ENCODE measurements around the gene ENOX1.
"Not testable (repeated sequence)": the region's sequence is repeated elsewhere in the genome, so short reads cannot be mapped to it uniquely, and the experiment has no call there.

Gene ENOX1

DNA sequence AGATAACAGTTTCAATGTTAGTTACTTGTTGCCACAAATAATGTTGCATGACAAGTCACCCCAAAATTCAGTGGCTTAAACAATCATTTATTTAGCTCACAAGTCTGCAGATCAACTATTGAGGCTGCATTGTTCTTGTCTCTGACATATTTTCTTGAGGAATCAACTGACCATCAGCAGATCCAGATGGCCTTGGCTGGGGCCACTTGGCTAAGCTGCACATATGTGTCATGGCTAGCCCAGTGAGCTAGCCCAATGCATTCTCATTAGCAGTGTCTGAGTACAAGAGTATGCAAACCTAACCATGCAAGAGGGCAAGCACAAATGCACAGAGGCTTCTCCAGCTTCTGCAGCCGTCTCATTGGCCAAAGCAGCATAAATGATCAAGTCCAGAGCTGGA is 583.0 kb downstream of the ENOX1 start:
- no peak for DNase-seq (ENCODE audit: low read depth)

DNA sequence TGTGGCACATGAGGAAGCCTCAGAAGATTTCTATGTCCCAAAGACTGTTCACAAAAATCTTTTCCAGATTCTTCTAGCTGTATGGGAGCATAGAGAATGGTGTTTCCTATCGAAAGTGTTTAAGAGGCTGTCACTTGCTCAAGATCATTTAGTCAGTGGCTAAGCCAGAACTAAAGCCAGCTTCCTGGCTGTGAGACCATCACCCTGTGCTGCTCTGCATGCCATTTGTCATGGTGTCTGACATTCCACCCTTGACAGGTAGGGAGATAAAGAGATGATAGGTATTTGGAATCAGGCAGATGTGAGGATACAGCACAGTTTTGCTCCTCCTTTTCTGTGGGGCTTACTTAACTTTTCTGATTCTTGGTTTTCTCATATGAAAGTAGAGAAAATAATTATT is 586.0 kb downstream of the ENOX1 start:
- no peak for DNase-seq (ENCODE audit: low read depth)

DNA sequence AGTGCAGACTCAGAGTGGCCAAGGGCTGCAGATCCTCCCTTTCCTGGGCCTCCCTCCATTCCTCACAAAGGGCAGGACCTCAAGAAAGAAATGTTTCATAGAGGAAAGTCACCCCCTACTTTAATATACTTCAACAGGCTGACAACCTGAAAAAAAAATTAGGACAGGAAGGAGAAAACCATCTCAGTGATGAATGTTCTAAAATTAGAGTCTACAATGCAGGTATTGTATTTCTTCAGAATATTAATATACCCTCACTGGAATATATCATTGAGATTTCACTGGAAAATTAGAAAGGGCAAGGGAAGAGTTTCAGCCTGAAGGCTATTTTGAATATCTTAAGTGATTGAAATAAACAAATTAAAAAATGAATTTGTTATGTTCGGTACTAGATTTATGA is 586.5 kb downstream of the ENOX1 start:
- no peak for DNase-seq (ENCODE audit: low read depth)

DNA sequence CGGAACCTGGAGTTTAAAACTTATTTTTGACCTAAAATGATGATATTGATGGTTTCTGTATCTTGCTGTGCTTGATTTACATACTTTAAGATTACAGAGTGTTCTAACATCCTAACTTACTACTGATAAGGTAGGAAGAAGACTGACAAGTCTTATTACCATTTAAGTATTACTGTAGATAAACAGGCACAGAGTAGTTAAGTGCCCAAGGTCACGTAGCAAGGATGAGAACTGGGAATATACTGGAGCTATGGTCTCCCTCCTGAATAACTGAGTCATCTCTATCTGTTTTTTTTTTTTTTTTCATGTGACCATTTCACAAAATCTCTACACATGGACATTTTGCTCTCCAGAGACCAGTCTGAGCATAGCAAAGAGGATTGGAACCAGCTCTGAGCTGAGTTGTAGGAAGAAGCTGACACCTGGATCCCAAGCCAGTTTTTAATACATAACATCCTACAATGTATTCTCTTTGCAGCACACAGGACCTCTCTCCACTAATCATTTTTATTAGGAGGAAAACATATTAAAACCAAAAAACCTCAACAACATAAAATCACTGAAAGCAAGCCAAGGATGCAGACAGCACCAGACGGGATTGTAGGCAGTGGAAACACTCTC is 589.9 kb downstream of the ENOX1 start:
- DNase-seq (ENCODE audit: low read depth) = no peak

- no peak for DNase-seq (ENCODE audit: low read depth)
Measured at GRCh38 chr13:43196086-43196621, 590.6 kb downstream of the ENOX1 start.

DNA sequence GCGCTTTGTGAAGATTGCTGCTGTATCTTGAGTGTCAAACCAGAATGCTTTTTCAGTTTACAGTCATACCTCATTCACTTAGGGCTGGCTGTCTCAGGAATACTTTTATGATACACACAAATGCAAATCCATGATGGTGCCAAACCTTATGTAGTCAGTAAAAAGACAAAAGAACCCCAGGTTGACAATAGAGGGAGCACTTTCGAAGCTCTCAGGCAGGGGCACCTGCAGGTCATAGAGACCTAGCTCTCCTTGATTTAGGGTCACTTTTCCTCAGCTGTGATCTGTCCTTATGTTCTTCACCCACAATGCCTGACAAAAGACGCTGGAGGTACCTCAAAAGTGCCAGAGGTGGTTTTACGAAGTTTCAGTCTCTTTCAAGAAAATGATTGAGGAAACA is 591.2 kb downstream of the ENOX1 start:
- DNase-seq (ENCODE audit: low read depth) = no peak

- no peak for DNase-seq (ENCODE audit: low read depth)
Measured at GRCh38 chr13:43195112-43195511, 591.7 kb downstream of the ENOX1 start.

DNA sequence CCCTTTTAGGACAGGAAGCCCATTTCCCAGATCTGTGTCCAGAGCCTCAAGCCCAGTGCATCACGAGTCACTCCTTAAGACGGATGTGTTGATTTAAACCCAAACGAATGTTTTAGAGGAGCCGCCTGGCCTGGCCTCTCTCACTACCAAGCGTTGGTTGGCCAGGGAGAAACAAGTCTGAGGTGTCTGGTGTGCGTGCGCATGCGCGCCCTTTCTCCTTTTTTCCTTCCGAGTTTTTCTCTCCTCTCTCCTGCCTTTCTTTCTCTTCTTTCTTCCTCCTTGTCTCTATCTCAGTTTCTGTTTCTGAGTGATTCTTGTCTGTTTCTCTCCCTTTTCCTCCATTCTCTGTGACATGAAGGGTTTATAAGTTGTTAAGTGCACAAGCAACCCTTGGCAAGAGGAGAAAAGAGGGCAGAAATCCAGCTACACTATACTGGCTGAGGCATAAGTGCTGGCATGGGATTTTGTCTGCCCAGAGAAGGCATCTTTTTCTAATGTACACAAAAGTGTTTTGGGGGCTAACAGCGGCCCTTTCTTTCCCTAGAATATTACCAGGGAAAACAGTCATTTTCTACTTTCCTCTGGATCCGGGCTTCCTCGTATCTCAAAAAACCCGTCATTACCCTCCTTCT is 592.9 kb downstream of the ENOX1 start:
- DNase-seq (ENCODE audit: low read depth) = no peak

GRCh38 chr13:43191546-43191945 is 595.2 kb downstream of the ENOX1 start:
- no peak for DNase-seq (ENCODE audit: low read depth)

DNA sequence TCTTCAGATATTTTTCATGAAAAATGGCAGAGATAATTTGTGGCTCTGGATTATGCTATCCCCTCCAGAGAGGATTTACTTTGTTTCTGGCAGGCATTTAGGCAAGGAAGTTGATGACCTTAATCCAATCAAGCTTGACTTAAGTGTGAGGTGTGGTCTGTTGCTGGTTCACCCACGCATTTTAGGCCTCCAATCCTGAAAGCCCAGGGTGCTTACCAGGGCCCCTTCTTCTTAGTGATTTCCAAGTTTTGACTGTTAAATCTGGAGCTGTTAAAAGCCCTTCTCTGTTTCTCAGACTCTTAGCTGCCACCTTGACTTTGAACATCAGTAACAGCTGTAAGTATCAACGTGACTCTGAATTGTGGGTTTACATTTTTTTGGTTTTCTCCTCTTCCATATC is 601.5 kb downstream of the ENOX1 start:
- DNase-seq (ENCODE audit: low read depth) = no peak

DNA sequence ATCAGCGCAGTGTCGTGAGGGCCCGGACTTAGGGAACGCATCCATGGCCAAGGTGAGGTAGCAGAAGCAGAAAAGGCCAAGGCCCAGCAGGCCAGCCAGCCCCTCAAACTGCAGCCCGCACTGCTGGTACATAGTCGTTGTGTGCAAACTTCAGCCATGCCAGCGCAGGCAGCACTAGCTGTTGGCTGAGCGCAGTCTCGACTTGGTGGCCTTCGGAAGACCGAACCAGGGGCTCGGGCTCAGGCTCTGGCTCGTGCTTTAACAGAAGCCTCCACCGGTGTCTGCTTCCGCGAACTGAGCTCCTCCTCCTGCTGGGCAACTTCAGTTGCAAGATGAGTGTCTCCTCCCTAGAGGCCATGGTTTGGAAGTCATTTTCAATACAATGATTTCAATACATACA is 605.9 kb downstream of the ENOX1 start:
- no peak for DNase-seq (ENCODE audit: low read depth)

DNA sequence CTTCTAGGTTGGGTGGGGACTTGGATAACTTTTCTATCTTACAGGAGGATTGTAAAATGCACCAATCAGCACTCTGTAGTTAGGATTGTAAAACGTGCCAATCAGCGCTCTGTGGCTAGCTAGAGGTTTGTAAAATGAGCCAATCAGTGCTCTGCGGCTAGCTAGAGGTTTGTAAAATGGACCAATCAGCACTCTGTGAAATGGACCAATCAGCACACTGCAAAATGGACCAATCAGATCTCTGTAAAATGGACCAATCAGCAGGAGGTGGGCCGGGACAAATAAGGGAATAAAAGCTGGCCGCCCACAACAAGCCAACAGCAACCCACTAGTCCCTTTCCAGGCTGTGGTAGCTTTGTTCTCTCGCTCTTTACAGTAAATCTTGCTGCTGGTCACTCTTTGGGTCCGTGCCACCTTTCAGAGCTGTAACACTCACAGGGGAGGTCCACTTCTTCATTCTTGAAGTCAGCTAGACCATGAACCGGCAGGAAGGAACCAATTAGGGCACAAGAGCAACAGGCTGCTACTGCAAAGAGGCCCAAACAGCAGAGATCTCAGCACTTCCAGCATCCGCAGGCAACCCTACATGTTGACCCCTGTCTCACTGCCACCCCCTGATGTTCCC is 606.6 kb downstream of the ENOX1 start:
- DNase-seq (ENCODE audit: low read depth) = no peak

DNA sequence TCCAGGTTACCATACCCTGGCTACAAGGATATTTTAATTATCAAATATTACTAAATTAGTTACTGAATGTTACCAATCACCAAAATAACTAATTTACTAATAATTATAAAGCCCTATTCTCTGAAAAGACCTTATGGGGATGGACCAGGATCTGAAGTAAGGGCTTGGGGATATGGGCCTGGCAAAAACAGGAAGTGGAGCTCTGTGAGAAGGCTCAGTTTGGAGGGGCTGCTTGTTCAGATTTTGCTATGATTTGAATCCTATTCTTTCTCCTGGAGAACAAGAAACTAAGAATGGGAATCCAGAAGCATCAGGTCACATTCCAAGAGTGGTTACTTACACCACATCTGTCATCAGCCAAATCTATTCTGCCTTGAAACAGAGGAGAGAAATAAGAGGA is 615.3 kb downstream of the ENOX1 start:
- no peak for DNase-seq (ENCODE audit: low read depth)

- DNase-seq (ENCODE audit: low read depth) = no peak
Measured at GRCh38 chr13:43170506-43170905, 616.3 kb downstream of the ENOX1 start.

DNA sequence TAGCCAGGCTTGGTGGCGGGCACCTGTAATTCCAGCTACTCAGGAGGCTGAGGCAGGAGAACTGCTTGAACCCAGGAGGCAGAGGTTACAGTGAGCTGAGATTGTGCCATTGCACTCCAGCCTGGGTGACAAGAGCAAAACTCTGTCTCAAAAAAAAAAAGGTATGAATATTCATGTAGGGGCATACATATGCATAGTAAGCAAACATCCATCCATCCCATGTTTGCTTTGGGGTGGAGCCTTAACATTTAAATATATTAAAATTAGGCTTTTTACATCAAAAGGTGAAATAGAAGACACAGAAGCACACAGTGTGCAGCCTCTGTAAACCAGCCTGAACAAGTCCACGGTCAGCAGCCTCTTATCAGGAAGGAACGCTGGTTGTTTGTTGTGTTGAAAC is 618.3 kb downstream of the ENOX1 start:
- DNase-seq (ENCODE audit: low read depth) = not testable (repeated sequence)

- no peak for DNase-seq (ENCODE audit: low read depth)
Measured at GRCh38 chr13:43167731-43168130, 619.0 kb downstream of the ENOX1 start.

DNA sequence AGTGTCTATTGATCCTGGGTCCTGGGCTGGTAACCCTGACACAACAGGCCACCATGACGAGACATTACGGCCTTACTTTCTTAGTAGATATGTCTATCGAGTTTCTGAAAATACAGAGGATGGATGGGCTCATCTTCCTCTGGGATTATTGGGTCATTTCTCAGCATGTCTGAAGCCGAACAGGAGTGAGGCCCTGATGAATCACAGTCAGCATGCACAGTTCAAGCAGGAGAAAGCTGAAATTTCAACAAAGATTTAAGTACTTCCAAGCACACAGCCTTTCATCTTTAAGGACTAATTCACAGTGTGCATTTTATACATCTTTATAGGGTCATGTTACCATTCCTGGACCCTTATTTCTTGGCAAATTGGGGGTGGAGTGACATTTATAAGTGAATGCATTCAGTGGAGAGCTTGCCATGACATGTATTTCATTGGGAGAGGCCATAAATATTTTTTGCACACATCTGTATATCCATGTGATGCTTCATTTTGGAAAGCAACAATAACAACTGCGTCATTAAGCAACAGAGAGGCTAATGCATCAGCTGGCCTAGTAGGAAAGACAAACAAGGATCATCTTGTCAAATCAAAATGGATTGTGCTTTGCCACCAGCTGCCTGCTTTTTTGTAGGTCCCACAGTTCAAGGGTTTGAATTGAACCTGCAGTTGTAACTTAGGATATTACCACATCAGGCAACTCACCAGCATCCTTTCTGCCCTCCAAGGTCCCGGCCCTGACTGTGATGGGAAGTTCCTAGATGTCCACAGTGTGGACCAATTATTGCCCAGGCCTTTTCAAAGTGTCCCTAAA is 619.9 kb downstream of the ENOX1 start:
- no peak for DNase-seq (ENCODE audit: low read depth)
